OCI-M1 (cell line): ENCODE measurements around the gene PRR29.
"Not testable (repeated sequence)": the region's sequence is repeated elsewhere in the genome, so short reads cannot be mapped to it uniquely, and the experiment has no call there.

ENCODE experiments used
- DNase-seq: peaks from one replicate; lab custom pipeline; 2025; lab: John Stamatoyannopoulos, UW

PRR29 gene

DNA sequence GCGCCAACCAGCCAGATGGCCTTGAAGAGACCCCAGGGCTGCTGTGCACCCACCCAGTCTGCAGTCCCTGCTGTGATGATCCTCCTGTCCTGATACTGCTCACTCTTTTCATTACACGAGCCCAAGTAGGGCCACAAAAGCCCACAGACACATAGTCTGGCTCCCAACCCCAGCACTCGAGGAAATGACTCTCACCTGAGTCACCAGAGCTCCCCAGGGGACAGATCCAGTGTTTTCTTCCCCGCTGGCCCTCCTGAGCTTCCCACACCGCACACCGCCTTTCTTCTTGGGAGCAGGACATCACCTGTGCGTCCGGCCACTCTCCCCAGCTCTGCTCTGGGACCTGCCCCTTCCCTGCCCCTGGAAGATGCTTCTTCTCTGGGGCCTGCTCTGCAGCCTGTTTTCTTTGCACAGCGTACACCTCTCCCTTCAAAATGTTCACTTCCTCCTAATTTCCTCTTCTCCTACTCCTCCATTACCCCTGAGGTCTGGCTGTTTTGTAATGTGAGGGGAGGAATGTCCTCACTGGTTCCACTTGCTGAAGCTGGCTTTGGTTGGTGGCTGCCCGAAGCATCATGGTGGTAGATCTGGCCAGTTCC is 23.5 kb upstream of the PRR29 start:
- DNase-seq: no peak

DNA sequence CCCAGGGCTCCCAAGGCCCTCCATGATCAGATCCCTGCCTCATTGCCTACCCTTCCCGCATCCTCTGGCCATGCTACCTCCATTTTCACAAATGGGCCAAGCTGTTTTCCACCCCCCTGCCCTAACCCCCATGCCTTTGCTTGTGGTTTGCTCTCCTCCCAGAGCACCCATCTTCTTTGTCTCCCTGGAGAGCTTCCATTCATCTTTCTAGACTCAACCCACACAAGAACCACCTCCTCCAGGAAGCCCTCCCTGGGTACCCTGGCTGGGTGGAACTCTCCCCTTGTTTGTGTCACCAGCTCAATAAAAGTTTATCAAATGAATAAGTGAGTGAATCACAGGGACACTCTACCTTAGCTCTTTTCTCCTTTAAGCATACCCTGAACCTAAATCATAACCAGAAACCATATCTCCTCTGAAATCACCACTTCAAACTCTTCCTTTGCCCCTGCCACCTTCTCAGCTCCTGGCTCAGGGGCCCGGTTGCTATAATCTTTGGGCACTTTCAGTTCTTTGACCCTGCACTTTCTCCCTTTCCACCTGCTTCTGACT is 22.5 kb upstream of the PRR29 start:
- DNase-seq: no peak

DNA sequence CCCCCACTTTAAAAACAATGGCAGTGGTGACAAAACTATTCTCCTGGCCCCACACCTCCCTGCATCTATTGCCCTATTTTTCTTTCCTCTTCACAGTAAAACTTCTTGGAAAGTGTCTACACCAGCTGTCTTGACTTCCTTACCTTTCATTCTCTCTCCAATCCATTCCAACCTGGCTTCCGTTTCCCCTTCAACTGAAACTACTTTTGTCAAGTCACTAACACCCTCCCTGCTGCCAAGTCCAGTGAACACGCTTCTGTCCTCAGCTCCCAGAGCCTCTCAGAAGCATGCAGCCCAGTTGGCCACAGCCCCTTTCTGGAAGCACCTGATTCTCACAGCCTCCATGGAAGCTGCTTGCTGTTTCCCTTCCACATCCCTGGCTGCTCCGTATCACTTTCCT is 21.4 kb upstream of the PRR29 start:
- peak; percentile 19 for DNase-seq

DNA sequence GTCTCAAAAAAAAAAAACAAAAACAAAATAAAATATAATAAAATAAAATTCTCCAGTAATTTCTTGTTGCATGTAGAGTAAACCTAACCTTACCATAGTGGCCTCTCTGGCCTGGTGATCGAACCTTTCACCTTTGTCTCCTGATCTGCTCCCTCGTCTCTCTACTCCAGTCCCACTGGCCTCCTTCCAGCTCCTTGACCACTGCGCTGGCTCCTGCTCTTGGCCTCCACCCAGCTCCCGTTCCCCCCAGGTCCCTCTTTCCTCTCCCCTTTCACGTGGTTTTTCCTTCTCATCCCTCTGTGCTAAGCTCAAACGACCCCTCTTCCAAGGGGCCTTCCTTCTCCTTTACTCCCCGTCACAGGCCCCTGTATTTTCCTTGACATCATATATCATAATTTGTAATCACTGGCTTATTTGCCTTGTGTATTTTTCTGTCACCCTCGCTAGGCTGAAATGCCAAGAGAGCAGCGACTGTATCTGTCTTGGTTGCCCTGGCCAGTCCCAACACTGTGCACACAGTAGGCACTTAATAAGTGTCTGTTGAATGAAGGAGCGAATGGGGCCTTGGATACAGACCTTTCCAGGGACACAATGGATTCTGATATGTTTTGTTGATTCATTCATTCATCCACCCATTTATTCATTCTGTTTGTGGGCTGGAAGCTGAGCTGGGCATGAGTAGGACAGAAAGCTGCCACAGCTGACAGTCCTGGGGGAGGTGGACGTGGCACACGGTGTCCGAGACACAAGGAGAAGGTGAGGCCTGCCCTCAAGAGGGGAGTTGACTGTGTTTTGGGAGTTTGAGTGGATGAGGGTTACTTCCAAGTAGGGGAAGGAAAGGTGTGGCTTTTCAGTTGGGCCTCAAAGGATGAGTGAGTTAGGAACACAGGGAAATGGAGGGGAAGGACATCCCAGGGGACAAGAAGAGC is 19.6 kb upstream of the PRR29 start:
- no peak for DNase-seq

DNA sequence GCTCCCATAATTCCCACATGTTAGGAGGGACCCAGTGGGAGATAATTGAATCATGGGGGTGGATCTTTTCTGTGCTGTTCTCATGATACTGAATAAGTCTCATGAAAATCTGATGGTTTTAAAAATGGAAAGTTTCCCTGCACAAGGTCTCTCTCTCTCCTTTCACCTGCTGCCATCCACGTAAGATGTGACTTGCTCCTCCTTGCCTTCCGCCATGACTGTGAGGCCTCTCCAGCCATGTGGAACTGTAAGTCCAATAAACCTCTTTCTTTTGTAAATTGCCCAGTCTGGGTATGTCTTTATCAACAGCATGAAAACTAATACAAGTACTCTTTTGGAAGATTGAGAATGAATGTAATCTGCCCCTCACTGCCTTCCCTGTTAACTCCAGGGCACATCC is 15.5 kb upstream of the PRR29 start:
- not testable (repeated sequence) for DNase-seq

DNA sequence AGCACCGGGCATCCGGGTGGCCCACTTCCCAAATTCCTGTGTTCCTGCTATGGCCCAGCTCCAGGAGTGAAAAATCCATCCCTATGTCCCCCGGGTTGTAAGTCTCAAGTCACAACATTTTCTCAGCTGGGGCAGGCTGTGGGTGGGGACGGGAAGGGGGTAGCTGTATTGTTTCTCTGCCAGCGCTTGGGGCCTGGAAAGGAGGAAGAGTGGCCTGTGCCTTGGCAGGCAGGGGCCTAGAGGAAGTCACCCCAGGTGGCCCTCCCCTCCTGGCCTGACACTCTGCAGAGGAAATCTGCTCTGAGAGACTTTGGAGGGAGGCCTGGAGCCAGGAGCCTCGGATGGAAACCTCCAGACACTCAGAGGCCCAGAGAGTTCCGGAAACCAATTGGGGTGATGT is 14.8 kb upstream of the PRR29 start:
- DNase-seq: no peak

DNA sequence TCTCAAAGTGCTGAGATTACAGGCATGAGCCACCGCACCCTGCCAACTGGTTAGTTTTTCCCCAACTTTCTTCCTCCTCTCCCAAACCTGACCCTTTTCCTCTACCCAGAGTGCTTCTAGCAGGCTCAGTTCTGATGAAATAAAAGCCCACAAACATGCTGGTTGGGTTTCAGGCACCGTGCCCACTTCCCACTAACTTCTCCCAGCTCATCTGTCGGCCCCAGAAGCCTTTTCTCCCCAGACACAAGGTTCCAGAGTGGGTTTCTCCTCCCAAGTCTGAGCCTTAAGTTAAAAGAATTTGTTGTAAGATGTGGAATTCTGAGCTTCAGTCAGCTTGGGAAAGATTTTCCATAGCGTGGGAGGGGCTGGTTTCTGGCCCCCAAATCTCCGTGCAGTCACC is 13.9 kb upstream of the PRR29 start:
- no peak for DNase-seq

DNA sequence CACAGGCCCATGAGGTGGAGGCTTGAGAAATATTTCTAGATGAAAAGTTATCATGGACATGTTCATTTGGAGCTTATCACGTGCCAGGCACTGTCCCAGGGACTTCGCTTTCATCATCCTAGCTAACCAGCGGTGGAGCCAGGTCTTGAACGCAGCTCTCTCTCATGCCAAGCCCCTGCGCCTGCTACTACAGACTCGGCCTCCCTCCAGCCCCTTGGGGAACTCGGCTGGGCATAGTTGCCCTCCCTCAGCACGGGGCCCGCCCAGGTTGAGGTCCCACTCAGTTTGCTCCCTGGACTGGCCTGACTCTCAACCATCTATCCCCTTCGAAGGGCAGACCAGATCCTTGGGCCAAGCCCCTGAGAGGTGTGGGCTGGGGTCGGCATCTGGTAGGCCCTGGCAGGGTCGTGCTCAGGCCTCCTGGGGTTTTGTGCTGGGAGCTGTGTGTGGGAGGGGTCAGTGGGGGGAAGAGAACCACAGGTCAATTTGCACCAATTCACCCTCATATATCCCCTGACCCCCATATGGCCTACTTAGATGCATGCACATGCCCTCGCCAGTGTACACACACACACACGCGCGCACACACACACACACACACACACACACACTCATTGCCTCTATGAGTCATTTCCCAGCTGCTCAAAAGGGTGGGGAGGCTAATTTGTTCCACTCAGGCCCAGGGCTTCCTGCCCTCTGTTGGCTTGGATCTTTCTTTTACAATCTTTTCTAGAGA is 13.3 kb upstream of the PRR29 start:
- DNase-seq: peak; percentile 35

DNA sequence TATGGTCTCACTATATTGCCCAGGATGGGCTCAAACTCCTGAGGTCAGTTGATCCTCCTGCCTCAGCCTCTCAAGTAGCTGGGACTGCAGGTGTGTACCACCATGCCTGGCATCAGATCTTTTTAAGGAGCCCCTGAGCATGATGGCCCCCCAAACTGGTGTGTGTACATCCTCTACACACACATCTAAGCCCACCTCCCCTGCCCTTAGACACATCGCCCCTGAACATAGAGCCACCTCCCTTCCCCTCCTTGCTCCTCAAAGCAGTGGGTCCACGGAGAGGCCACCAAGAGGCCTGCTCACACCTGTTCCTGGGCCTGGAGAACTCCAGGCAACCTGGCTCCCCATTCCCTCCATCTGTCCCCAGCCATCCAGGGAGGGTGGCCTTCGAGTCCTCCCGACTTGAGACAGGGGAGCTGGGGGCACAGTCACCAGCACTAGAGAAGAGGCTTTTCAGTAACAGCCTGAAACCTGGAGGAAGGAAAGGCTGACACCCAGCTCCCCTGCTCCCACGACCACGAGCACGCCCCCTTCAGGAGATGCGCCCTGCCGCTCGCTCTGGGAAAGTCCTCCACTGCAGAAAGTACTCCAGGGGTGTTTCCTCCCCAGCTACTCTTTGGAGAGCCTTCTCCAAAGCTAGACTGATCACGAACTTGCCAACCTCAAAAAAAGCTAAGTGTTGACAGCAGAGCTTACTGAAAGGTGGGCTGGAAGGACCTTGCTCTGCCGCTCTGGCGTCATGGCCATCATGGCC is 12.6 kb upstream of the PRR29 start:
- DNase-seq: no peak

DNA sequence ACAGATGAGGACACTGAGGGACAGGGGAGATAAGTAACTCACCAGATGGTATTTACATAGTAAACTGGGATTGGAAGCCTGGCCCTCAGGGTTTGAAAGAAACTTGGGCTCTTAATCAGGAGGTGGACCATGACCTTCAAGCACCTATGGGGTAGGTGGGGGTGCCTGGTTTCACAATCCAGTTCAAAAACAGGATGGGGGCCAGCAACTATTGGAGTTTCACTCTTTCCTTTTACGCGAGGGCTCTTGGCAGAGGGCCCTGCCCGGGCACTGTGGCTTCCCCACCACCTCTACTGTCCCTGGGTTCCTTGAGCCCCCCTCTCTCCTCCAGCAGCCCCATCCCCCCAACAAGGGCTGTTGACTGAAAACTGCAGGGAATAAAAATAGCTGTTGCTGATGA is 11.3 kb upstream of the PRR29 start:
- no peak for DNase-seq

DNA sequence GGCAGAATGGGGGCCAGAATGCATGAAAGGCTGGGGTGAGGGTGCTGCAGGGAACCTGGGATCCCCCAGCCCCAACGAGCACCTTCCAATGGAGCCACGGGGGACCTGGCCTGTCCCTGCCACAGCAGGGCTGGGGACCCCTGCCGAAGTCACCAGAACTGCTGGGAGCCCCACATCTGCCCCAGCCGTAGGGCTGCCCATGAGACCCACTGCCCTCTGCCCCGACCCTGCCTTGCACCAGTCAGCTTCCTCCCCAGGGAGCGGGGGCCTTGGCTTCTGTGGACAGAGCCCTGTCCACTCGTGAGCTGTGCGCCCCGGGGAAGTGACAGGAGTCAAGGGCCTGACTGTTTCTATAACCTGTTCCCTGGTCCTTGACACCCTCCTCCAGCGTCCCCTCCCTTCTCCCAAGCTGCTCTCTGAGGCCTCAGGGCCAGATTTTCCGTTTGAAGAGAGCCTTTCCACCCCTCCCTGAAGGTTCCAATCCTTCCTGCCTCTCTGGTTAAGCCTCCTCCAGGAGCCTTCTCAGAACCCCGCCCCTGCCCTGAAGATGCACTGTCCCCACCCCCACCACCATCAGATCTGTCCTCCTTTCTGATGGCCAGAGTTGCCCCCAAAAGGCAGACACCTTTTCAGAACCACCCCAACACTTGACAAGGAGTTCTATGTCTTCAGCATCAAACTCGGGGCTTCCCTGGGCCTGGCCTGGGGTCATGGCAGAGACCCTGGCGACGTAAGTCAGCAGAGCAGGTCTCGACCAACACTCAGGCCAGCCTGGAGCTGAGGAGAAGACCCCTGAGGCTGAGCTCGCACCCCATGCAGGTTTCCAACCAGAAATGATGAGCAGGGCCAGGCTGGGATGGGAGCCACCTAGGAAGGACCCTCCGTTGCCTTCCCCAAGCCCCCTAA is 10.7 kb upstream of the PRR29 start:
- no peak for DNase-seq

DNA sequence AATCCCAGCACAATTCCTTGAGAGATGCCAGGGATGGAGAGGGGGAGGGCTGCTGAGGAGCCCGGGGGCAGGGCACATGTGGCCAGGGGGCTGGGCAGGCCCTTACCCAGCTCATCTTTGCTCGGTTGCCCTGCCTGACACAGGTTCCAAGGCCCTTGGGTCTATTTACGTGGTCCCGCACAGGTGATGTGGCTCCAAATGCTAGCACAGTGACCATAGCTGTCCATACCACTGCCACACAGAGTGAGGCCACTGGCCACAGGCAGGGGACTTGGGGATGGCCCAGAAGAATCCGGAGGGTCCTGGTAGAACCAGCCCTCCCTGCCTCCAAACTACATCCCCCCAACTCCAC is 10.0 kb upstream of the PRR29 start:
- no peak for DNase-seq

DNA sequence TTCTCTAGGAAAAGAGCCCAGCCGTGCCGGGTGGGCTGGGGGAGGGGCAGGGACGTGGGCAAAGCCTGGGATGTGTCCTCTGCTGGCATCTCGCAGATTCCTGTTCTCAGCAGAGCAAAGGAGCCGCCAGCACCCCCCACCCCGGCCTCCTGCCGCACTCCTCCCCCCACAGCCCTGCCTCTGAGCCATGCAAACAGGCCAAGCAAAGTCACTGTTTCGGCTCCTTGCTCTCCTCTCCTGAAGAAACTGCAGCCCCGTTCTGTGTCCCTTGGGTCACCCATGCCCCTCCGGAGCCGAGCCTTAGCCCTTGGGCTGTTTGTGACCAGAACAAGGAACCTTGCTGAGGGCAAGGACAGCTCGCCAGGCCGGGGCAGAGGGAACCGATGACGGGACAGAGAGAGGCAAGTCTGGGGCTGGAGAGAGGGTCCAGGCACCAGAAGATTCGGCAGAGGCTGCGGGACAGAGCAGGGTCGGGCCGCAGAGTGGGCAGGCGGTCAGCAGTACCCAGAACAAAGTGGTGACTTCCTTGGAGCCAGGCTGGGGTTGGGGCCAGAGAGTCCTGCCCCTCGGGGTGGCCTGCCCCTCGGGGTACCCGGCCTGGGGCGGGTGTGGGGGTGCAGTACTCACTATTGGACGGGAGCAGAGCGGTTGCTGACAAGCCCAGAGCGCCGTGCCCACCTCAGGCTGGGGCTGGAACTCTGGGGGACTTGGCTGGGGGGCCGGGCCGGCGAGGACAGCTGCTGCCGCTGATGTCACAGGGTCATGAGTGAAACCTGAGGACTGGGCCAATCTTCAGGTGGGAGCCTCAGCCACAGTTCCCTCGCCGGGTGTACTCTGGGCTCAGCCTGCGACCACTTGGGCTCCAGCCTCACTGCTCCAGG is 9.2 kb upstream of the PRR29 start:
- no peak for DNase-seq

DNA sequence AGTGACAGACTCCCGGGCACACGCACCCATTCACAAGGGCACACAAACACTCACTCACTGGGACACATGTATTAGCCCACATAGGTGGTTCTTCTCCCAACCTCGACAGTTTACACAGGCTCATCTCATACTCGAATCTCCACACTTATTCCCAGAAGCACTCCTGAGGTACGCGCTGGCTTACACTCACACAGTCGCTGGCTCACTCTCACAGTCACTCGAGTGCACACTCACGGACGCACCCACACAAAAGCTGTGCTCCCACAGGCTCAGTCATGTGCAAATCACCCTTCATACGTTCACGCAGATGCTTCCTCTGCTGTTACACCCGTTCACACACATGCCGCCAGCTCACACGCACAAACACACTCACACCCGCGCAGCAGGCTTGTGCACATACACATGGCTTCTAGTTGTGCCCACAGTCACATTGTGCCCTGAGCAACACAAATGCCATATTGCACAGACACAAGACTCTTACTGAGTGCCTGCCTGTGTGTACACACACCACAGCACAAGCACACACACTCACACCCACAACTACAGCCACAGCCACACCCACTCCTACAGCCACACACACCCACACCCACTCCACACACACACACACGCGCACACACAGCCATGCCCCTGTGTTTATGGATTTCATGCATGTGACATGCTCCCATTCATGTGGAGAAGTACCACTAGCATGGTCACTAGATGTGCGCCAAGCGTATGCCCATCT is 8.4 kb upstream of the PRR29 start:
- DNase-seq: no peak

DNA sequence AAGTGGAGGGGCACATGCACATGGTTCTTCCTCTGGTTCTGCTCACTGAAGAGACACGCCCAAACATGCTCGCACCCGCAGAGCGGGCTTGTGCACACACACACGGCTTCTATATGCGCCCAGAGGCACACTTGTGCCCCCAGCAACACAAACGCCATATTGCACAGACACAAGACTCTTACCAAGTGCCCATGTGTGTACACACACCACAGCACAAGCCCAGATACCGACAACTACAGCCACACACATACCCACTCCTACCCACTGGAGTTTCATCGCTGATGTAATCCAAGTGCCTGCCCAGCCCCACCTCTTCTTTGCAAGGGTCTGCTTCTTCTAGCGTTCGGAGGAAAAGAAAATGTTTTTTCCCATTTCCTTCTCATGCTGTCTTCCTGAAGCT is 6.5 kb upstream of the PRR29 start:
- DNase-seq: no peak

DNA sequence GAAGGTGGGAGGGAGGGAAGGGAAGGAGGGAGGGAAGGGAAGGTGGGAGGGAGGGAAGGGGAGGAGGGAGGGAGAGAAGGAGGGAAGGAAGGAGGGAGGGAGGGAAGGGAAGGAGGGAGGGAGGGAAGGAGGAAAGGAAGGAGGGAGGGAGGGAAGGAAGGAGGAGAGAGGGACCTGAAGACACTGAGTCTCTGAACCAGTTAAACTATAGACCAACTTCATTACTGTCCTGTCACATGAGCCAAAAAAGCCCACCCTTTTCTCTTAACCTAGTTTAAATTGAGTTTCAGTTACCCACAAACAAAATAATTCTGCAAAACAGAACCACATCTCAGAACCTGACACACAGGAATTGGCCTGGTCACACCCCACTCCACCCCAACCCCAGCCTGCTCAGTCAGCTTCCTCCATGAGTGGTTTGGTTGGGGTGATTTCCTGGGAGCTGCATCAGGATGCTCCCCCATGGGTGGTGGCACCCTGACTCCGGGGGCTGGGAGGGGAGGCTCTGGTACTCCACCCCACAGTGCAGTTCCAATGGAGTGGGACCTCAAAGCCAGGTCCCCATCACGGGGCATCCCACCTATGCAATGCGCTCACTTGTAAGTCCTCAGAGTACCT is 4.7 kb upstream of the PRR29 start:
- no peak for DNase-seq

DNA sequence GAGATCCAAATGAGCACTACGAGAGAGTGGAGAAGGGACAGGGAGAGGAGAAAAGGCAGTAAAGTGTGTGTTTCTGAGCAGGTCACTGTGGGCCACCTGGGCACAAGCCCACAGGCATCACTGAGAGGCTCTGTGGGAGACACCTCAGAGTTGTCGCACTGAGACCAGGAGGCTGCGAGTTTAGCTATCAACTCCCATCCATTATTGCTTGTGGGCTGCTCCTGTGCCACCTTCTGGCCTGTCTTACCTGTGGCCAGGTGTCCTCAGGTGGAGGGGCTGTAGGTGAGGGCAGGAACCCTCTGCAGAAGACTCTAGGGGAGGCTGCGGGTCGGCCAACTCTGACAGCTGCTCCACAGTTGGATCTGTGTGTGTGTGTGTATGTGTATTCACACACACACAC is 2.5 kb upstream of the PRR29 start:
- no peak for DNase-seq

DNA sequence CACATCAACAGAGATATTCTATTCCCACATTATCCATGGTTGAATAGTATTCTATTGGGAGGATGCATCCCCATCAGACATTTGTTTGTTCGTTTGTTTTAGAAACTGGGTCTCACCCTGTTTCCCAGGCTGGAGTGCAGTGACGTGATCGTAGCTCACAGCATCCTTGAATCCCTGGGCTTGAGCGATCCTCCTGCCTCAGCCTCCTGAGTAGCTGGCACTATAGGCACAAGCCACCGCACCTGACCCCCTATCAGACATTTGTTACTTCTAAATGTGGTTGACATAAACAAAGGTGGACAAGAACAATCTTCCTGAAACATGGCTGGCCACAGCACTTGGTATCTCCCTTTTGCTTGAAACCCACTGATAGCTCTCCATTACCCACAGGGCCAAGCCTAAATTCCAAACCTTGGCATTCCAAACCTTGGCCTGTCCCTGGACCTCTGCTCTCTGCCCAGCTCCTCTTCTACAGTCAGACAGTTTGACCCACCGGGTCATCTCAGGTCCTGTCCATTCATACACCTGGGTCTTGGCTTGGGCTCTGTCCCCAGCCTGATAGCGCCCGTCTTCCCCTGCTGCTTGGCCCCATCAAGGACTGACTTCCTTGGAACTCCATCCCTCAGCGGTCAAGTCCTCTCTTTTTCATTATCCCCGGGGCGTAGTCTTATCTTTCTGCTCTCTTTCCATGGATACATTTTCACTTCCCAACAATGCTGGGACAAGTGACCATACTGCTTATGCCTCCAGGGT is 1.5 kb upstream of the PRR29 start:
- no peak for DNase-seq
